HG03342 (cell line): ENCODE measurements around the gene ROPN1B.

Experiments used
- ATAC-seq: cut with Tn5 transposase; IDR thresholded peaks from one replicate; pipeline ENCODE4 v1.9.1; 2021; ENCODE audit warnings: mild to moderate bottlenecking, moderate library complexity; ENCODE audit not compliant: unreplicated experiment

ROPN1B gene

DNA sequence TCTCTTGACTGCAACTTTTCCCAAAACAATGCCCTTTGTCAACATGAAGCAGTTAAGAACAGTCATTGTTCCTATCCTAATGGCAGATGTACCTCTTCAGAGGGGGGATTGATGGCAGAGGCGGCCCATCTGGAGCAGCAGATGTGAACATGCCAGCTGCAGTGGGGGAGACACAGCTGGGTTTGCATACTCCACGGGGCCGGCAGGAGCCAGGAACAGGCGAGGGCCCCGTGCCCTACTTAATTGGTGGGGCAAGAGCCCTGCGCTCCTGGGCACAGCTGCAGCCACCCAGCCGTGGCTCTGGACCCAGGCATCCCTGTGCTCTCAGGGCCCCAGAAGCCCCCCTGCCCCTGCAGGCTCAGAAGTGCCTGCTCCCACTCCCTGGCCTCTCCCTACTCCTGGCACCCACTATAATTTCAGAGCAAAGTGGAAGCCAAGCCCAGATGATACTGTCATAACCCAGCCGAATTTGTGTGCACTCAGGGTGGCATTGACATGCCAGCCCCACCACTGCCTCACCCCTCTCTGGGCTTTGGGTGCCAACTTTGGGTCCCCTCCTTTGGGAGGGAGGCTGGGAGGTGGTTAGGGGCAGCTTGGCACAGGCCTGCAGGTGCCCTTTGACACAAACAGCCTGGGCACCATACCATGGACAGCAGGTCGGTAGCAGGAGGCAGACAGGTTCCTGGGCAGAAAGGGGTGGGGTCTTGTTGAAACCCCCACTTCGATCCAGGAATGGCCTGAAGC, 34.6 kb downstream of the ROPN1B start:
- no peak for ATAC-seq

DNA sequence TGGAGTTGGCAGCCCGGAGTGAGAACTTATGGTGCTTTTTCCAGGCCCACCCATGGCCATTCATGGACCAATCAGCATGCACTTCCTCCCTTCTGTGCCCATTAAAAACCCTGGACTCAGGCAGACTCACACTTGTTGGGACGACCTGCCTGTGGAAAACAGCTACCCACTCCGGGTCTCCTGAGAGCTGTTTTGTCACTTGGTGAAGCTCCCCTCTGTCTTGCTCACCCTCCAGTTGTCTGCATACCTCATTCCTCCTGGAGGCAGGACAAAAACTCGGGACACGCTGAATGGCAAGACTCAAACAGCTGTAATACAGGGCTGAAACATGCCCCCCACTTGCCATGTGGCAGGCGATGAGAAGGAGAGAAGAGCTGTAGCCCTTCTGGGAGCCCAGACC, 35.2 kb downstream of the ROPN1B start:
- no peak for ATAC-seq

GRCh38 chr3:126004692-126005091, 35.7 kb downstream of the ROPN1B start:
- no peak for ATAC-seq

DNA sequence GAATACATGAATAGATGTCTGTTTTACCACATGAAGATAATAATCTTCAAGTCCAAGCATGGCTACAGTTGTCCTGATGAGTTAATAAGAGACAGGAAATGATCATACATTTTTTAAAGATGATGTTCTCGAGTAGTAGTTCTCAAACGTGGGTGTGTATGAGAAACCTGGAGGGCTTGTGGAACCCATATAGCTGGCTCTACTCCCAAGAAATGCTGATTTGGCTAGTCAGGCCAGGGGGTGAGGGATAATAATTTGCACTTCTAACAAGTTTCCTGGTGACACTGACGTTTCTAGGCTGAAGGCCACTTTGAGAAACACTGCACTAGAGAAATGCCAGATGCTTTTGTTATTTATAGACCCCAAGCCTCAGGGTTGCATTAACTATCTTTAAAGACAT, 37.0 kb downstream of the ROPN1B start:
- no peak for ATAC-seq

GRCh38 chr3:126008219-126008618, 39.2 kb downstream of the ROPN1B start:
- ATAC-seq = no peak

GRCh38 chr3:126009181-126009580, 40.2 kb downstream of the ROPN1B start:
- no peak for ATAC-seq

DNA sequence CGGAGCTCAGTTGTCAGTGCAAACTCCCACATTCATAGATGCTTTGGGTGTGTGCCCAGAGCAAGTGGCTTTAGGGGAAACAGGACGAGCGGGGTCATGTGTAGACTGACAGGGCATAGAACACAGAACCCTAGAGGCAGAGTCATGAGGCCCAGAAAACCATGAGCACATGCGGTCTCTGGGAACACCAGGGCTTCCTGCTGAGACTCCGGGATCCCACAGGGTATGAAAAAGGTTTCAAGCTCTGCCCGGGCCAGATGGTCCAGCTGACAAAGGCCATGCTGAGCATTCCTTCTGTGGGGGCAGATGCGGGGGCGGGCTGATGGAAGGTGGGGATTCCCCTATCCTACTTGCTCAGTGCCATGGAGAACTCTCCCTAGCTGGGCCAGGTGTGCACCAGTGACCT, 44.8 kb downstream of the ROPN1B start:
- ATAC-seq = no peak

GRCh38 chr3:126014252-126014651, 45.3 kb downstream of the ROPN1B start:
- ATAC-seq = no peak

GRCh38 chr3:126015075-126015474, 46.1 kb downstream of the ROPN1B start:
- no peak for ATAC-seq

DNA sequence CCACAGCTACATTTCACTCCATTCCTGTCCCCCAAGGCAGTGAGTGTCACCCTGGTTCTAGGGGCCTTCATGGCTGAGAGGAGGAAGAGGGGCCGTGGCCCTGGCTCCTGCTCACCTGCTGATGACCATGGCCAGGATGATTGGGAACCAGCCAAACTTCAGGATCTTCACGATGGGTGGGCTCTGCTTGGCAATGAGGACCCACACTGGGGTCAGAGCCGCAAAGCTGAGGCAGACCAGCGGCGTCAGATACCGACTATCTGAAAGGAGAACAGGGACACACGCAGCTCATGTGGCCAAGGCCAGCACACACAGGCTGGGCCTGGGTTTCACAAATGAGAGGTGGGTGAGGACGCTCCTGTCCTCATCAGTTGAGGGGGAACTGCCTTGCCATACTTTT, 47.6 kb downstream of the ROPN1B start:
- ATAC-seq = no peak

DNA sequence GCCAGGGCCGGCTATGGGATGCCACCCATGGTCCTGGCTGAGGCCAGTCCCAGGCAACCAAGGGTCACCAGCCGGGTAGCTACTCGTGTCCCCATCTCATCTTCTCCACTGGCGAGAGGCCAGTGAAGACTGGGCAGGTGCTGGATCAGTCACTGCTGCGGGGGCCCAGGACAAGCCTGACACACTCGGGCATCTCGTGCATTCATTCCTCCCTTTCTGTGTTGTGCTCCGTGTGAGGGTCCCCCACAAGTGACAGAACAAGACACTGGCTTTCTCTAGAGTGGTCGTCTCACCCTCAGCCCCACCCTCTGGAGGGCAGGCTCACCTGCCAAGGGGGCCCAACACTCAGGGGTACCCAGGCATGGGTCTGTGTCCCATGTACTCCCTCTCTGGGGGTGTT, 48.4 kb downstream of the ROPN1B start:
- no peak for ATAC-seq

GRCh38 chr3:126018545-126018944, 49.6 kb downstream of the ROPN1B start:
- ATAC-seq = no peak

GRCh38 chr3:126018995-126019394, 50.0 kb downstream of the ROPN1B start:
- ATAC-seq = no peak

DNA sequence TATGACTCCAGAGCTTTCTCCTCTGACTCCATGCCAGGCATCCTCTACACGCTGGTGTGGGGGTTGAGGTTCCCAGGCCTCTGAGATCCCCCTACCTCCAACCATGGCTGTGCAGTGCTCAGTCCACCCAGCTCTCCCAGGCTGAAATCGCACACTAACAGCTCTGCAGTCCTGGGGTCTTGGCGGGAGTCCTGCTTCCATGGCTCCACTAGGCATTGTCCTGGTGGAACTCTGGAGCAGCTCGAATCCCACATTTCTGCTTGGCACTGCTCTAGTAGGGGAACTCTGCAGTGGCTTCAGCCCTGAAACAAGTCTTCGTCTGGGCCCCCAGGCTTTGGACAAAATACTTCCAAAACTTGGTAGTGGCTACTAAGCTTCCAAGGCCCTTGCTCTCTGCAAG, 50.7 kb downstream of the ROPN1B start:
- ATAC-seq = no peak

- ATAC-seq = no peak
These were observed 52.2 kb downstream of the ROPN1B start for GRCh38 chr3:126021224-126021623.

- no peak for ATAC-seq
These were observed 52.7 kb downstream of the ROPN1B start for GRCh38 chr3:126021702-126022101.

DNA sequence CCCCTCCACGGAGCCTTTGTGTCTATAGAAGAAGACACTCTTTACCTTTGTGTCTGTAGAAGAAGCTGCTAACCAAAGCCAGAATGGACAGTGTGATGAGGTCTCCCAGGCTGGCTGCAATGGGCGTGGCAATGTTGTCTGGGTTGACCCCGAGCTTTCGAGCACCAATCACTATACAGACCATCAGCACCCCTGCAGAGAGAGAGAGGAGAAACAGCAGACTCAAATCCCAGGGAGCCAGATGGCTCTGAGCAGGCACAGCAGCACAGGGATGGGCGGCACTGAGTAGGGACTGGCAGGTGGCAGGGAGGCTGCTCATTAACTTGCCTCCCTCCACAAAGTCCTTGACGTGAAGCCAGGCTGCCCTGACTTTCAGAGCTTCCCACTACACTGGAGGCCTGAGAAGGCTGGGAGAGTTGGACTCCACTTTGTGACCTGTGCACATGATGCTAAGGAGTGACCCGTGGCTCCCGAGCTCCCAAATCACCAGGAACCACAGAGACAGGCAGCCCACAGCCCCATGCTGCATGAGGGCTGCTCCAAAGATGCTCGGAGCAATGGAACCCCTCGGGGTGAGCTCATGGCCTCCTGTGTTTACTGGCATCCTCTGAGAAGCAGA, 53.9 kb downstream of the ROPN1B start:
- no peak for ATAC-seq

DNA sequence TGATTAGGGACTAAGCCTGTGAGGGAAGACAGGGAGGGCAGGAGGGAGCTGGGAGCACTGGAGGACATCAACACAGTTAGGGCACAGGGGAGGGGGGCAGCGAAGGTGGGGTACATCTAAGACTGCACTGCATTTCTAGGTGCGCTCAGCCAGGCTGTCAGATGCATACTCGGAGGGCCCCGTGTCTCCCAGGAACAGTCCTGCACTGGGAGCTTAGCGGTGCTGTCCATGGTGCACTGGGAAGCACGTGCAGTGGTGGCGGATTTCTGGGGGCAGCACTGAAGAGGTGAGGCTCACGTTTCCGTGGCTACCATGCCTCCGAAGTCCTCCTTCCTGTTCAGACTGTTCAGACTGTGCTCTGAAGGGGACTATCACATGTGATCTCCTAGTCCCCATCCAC, 54.4 kb downstream of the ROPN1B start:
- ATAC-seq = no peak

- ATAC-seq = no peak
These were observed 55.3 kb downstream of the ROPN1B start for GRCh38 chr3:126024049-126024854.

DNA sequence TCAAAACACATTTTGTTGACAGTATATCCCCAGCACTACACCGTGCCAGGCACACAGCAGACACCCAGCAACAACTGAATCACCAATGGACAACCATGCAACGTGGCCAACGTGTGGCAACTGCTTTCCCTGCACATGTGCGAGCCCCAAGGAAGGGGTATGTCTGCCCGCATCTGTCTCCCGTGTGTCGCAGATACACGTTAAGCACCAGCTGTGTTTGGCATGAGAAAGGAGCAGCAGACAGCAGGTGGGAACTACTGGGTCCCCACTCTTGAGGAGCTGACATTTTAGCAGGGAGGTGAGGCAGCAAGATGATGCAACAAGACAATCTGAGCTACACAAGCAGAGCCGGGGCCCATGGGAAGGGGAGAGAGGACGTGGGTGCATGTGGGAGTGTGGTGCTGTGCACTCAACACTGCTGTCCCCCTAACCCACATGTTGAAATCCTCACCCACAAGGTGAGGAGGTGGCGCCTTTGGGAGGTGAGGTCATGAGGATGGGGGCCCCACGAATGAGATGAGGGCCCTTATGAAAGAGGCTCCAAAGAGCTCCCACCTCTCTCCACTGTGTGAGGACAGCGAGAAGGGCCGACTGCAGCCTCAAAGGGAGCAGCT, 56.2 kb downstream of the ROPN1B start:
- no peak for ATAC-seq

DNA sequence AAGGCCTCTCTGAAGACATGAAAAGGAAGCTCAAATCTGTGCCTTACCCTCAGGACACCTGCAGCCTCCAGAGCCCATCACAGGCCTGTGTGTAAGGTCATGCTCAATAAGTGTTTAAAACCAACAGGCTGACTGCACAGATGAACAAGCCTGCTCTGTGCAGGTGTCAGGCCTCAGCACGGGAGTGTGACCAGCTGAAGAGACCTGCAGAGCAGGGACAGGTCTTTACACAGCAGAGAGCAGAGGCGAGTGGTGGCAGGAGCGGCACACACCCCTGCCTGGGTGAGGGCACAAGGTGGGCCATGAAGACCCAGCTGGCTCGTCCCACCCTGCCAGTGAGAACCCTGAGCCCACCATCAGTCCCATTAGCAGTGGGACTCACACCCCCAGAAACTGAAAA, 56.9 kb downstream of the ROPN1B start:
- no peak for ATAC-seq
